Stimulated activated CD4-positive, alpha-beta T cell treated with anti-CD3 and anti-CD28 coated beads, Interleukin-1b, Interleukin-23, amount 100 ng/mL, for 24 hours (primary cell): Measurements from ENCODE around the gene EP400.
"Not testable (repeated sequence)": the region's sequence is repeated elsewhere in the genome, so short reads cannot be mapped to it uniquely, and the experiment has no call there.

Source experiments
- DNase-seq, 4 experiments: peaks; one replicate each; pipeline ENCODE4 v3.0.0-alpha.2; 2020; ENCODE audit warnings: low read depth in 4 of 4, low spot score in 1 of 4

EP400 gene

GRCh38 chr12:132065609-132066344 lies 116.0 kb downstream of the EP400 start:
- no peak for DNase-seq

- peak in 2 of 4 experiments; percentile 4 to 21 for DNase-seq
Measured at GRCh38 chr12:132066345-132066685, 116.6 kb downstream of the EP400 start.

GRCh38 chr12:132066749-132067148 lies 117.0 kb downstream of the EP400 start:
- no peak for DNase-seq

GRCh38 chr12:132067182-132067581 lies 117.4 kb downstream of the EP400 start:
- no peak for DNase-seq

GRCh38 chr12:132068250-132068649 lies 118.5 kb downstream of the EP400 start:
- DNase-seq: no peak

- DNase-seq: no peak
Measured at GRCh38 chr12:132069336-132069985, 119.7 kb downstream of the EP400 start.

GRCh38 chr12:132070298-132070697 lies 120.6 kb downstream of the EP400 start:
- no peak for DNase-seq

- DNase-seq: no peak
Measured at GRCh38 chr12:132071040-132071810, 121.5 kb downstream of the EP400 start.

GRCh38 chr12:132071830-132072384 lies 122.2 kb downstream of the EP400 start:
- no peak for DNase-seq

- DNase-seq: no peak
Measured at GRCh38 chr12:132074216-132074615, 124.5 kb downstream of the EP400 start.

GRCh38 chr12:132075026-132075713 lies 125.4 kb downstream of the EP400 start:
- DNase-seq: no peak

- no peak for DNase-seq
Measured at GRCh38 chr12:132075714-132076553, 126.2 kb downstream of the EP400 start.

GRCh38 chr12:132076711-132077110 lies 127.0 kb downstream of the EP400 start:
- DNase-seq: no peak

GRCh38 chr12:132077322-132078100 lies 127.8 kb downstream of the EP400 start:
- DNase-seq: no peak

- no peak for DNase-seq
Measured at GRCh38 chr12:132078190-132078589, 128.4 kb downstream of the EP400 start.

- DNase-seq: no peak
Measured at GRCh38 chr12:132079200-132079599, 129.5 kb downstream of the EP400 start.

- no peak for DNase-seq
Measured at GRCh38 chr12:132079695-132080094, 130.0 kb downstream of the EP400 start.

GRCh38 chr12:132080515-132080914 lies 130.8 kb downstream of the EP400 start:
- not testable (repeated sequence) for DNase-seq

GRCh38 chr12:132081423-132081822 lies 131.7 kb downstream of the EP400 start:
- no peak for DNase-seq

GRCh38 chr12:132083614-132083940 lies 133.8 kb downstream of the EP400 start:
- peak in 1 of 4 experiments; percentile 4 for DNase-seq
